K562 (cell line): ENCODE results near the gene TSR3. TPM values are rescaled to one million over a fixed set of nuclear protein-coding genes. Genes with fewer than 3 reads are reported as not detected.
A peak's percentile ranks its signal among the peaks of the same experiment; 100 is the strongest.

Experiments used
- BRD9 ChIP-seq: fragments of 450-650 bp; IDR thresholded peaks from 2 replicates; pipeline ENCODE4 v1.6.1; 2018; ENCODE audit warnings: low read depth; ENCODE audit not compliant: partially characterized antibody
- CREB1 ChIP-seq, 2 experiments: sonication (generic) in 1 of 2; formaldehyde crosslinking in 1 of 2; IDR thresholded peaks; 2 replicates each; pipeline versions ENCODE4 v1.6.1 to v1.8.0; 2012 to 2022; ENCODE audit warnings: inconsistent platforms in 1 of 2, mild to moderate bottlenecking in 1 of 2, missing genetic modification reagents in 1 of 2, moderate library complexity in 1 of 2
- CTBP1 ChIP-seq: fragments of 450-650 bp; IDR thresholded peaks from 2 replicates; pipeline ENCODE4 v1.6.1; 2016; ENCODE audit warnings: borderline replicate concordance
- DDX20 ChIP-seq: fragments of 450-650 bp; IDR thresholded peaks from 2 replicates; pipeline ENCODE4 v1.6.1; 2016; ENCODE audit warnings: missing genetic modification characterization, low read depth, mild to moderate bottlenecking, missing compliant biosample characterization, moderate library complexity
- EP400 ChIP-seq: fragments of 450-650 bp; IDR thresholded peaks from 2 replicates; pipeline ENCODE4 v1.6.1; 2017; ENCODE audit warnings: antibody characterized with exemption, mild to moderate bottlenecking, moderate library complexity
- HDAC3 ChIP-seq: fragments of 450-650 bp; IDR thresholded peaks from 2 replicates; pipeline ENCODE4 v1.6.1; 2018; ENCODE audit warnings: borderline replicate concordance, mild to moderate bottlenecking, moderate library complexity; ENCODE audit not compliant: partially characterized antibody
- KDM1A ChIP-seq, 2 experiments: fragments of 450-650 bp; IDR thresholded peaks; 2 replicates each; pipeline ENCODE4 v1.6.1; 2016; ENCODE audit warnings: mild to moderate bottlenecking in 2 of 2
- LARP7 ChIP-seq: fragments of 450-650 bp; IDR thresholded peaks from 2 replicates; pipeline ENCODE4 v1.6.1; 2016
- NFIC ChIP-seq: fragments of 450-650 bp; IDR thresholded peaks from 2 replicates; pipeline ENCODE4 v1.6.1; 2017; ENCODE audit warnings: mild to moderate bottlenecking, inconsistent platforms
- RBM25 ChIP-seq: fragments of 200-400 bp; formaldehyde crosslinking; IDR thresholded peaks from 2 replicates; pipeline ENCODE4 v1.6.1; 2018; ENCODE audit warnings: low read length, low read depth, moderate library complexity; ENCODE audit not compliant: severe bottlenecking
- RNF2 ChIP-seq: sonication (generic); IDR thresholded peaks from 2 replicates; pipeline ENCODE4 v1.6.1; 2016
- TCF7 ChIP-seq: sonication (generic); IDR thresholded peaks from 2 replicates; pipeline ENCODE4 v1.6.1; 2016; ENCODE audit warnings: antibody characterized with exemption, borderline replicate concordance
- TEAD2 ChIP-seq: fragments of 450-650 bp; IDR thresholded peaks from 2 replicates; pipeline ENCODE4 v1.6.1; 2016; ENCODE audit warnings: missing genetic modification characterization, control low read depth, missing compliant biosample characterization
- ZBTB8A ChIP-seq: fragments of 450-650 bp; IDR thresholded peaks from 2 replicates; pipeline ENCODE4 v1.6.1; 2018; ENCODE audit warnings: mild to moderate bottlenecking, moderate library complexity; ENCODE audit not compliant: partially characterized antibody
- ZFP36 ChIP-seq: fragments of 150-350 bp; IDR thresholded peaks from 2 replicates; pipeline ENCODE4 v1.6.1; 2018; ENCODE audit warnings: low read length, low read depth; ENCODE audit not compliant: partially characterized antibody
- ZNF121 ChIP-seq: sonication (generic); formaldehyde crosslinking; conservative IDR thresholded peaks from 2 replicates; pipeline ENCODE4 v1.8.0; 2022; ENCODE audit warnings: missing genetic modification reagents
- ZNF436 ChIP-seq: fragments of 250-450, 450-650 bp; sonication (Bioruptor Pico); formaldehyde crosslinking; IDR thresholded peaks from 2 replicates; pipeline ENCODE4 v1.7.0; 2020; ENCODE audit warnings: mild to moderate bottlenecking
- ZNF764 ChIP-seq: fragments of 250-450 bp; sonication (Bioruptor Pico); IDR thresholded peaks from 2 replicates; pipeline ENCODE4 v1.4.0; 2020; ENCODE audit warnings: low read depth, mild to moderate bottlenecking, moderate library complexity
- polyA plus RNA-seq, 8 experiments: library from polyadenylated mRNA; depleted of rRNA in 4 of 8; stranded (reverse) in 5 of 8; unstranded in 3 of 8; fragments of >200 nt; fragmentation: Nextera tagmentation in 2 of 8; fragmentation: Illumina TruSeq in 1 of 8; extraction: Ambion mirVana in 2 of 8; extraction: Trizol in 1 of 8; gene quantifications; 2 replicates each; pipeline versions ENCODE4 v1.2.1 to v1.2.3, GENCODE V29; 2011 to 2014; ENCODE audit warnings: inconsistent platforms in 1 of 8, missing spikeins in 1 of 8
- total RNA-seq, 7 experiments: library from RNA; depleted of rRNA in 6 of 7; stranded (reverse); fragments of >200 nt in 6 of 7; fragmentation: Illumina TruSeq in 2 of 7; extraction: Trizol in 2 of 7; gene quantifications; 2 replicates each; pipeline versions ENCODE4 v1.2.1 to v1.2.3, GENCODE V29; 2011 to 2021; ENCODE audit warnings: low replicate concordance in 1 of 7
- TF ChIP-seq, protein P1 (sequence below): fragments of 250-450 bp; sonication (Bioruptor Pico); IDR thresholded peaks from 2 replicates; pipeline ENCODE4 v1.5.1; 2021; ENCODE audit warnings: mild to moderate bottlenecking
- TF ChIP-seq, protein P2 (sequence below): sonication (generic); formaldehyde crosslinking; IDR thresholded peaks from 2 replicates; pipeline ENCODE4 v1.8.0; 2022; ENCODE audit warnings: missing genetic modification reagents, mild to moderate bottlenecking, borderline replicate concordance
- TF ChIP-seq, protein P3 (sequence below): fragments of 150-350 bp; conservative IDR thresholded peaks from 2 replicates; pipeline ENCODE4 v1.6.1; 2014; ENCODE audit warnings: low read length
- TF ChIP-seq, protein P4 (sequence below): IDR thresholded peaks from 3 replicates; pipeline ENCODE4 v1.6.1; 2011; ENCODE audit warnings: borderline replicate concordance, mild to moderate bottlenecking; ENCODE audit not compliant: insufficient read length, insufficient read depth

TSR3 gene
- total and polyA plus RNA-seq, 9 of the 15 experiments (the other 6 are each of a cell fraction or from before 2014, with no cell fraction given): 1.5 to 74.8 (median 16.5) TPM

DNA sequence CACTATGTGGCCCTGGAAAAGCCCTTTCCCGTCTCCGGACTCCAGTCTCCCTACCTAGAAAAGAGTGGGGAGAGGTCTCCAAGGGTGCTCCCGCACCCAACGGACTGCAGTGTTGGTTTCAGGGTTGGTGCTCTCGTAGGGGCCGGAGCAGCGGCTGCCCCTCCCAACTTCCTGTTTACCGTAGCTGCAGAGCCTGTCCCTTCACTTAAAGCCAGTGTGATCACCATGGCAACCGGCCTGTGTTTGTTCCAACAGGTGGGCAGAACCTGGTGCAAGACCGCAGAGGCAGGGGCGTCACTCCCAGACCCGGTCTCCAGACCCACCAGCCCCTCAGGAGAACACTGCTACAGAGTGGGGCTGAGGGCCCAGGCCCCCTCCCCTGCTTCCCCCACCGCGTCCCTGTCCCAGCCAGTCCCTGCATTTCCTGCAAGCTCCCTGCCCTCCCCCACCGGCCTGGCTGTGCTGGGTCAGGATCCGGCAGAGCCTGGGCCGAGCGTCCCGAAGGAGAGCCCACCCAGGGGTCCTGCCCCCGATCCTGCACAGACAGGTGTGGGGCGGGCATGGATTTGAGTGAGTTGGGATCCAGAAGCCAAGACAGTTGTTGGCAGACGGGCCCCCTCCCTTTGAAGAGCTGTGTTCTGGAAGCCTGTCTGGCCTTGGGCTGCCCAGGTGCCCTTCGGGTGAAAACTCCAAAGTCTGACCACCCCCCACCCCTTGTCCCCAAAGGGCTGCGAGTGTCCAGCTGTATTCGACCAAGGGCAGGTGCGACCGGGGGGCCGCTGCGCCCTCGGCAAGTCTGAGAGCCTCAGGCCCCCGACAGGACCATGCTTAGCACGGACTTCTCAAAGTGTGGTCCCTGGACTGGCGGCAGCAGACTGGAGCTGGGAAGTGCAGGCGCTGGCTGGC lies 19.7 kb downstream of the TSR3 start (continued):
- TF ChIP-seq NFIC (no peak), BRD9 (no peak), HDAC3 (no peak), DDX20 (tag) (no peak), ZNF121 (CRISPR knock-in tag) (no peak), TCF7 (no peak), ZNF764 (no peak), RBM25 (no peak), EP400 (no peak; the same call in 1 of the 2 replicates), TEAD2 (tag) (no peak), KDM1A (IDR thresholded peaks at IDR 0.05) (no peak), RNF2 (peak; percentile 18; the same call in 1 of the 2 replicates), ZNF436 (CRISPR knock-in tag) (no peak), ZBTB8A (no peak), CREB1 (IDR thresholded peaks at IDR 0.05) (no peak), CREB1 (CRISPR knock-in tag; IDR thresholded peaks at IDR 0.05) (0 out of 2 replicates have a peak, but pooled peaks have one; percentile 18), ZFP36 (no peak), LARP7 (no peak), CTBP1 (0 out of 2 replicates have a peak, but pooled peaks have one; percentile 15)
- TF ChIP-seq, protein P1, sequence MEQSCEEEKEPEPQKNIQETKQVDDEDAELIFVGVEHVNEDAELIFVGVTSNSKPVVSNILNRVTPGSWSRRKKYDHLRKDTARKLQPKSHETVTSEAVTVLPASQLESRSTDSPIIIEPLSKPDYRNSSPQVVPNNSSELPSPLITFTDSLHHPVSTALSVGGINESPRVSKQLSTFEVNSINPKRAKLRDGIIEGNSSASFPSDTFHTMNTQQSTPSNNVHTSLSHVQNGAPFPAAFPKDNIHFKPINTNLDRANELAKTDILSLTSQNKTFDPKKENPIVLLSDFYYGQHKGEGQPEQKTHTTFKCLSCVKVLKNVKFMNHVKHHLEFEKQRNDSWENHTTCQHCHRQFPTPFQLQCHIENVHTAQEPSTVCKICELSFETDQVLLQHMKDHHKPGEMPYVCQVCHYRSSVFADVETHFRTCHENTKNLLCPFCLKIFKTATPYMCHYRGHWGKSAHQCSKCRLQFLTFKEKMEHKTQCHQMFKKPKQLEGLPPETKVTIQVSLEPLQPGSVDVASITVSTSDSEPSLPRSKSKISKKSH: no peak
- TF ChIP-seq, protein P2, sequence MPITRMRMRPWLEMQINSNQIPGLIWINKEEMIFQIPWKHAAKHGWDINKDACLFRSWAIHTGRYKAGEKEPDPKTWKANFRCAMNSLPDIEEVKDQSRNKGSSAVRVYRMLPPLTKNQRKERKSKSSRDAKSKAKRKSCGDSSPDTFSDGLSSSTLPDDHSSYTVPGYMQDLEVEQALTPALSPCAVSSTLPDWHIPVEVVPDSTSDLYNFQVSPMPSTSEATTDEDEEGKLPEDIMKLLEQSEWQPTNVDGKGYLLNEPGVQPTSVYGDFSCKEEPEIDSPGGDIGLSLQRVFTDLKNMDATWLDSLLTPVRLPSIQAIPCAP: no peak
- TF ChIP-seq, protein P3, sequence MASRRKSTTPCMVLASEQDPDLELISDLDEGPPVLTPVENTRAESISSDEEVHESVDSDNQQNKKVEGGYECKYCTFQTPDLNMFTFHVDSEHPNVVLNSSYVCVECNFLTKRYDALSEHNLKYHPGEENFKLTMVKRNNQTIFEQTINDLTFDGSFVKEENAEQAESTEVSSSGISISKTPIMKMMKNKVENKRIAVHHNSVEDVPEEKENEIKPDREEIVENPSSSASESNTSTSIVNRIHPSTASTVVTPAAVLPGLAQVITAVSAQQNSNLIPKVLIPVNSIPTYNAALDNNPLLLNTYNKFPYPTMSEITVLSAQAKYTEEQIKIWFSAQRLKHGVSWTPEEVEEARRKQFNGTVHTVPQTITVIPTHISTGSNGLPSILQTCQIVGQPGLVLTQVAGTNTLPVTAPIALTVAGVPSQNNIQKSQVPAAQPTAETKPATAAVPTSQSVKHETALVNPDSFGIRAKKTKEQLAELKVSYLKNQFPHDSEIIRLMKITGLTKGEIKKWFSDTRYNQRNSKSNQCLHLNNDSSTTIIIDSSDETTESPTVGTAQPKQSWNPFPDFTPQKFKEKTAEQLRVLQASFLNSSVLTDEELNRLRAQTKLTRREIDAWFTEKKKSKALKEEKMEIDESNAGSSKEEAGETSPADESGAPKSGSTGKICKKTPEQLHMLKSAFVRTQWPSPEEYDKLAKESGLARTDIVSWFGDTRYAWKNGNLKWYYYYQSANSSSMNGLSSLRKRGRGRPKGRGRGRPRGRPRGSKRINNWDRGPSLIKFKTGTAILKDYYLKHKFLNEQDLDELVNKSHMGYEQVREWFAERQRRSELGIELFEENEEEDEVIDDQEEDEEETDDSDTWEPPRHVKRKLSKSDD: no peak
- TF ChIP-seq, protein P4, sequence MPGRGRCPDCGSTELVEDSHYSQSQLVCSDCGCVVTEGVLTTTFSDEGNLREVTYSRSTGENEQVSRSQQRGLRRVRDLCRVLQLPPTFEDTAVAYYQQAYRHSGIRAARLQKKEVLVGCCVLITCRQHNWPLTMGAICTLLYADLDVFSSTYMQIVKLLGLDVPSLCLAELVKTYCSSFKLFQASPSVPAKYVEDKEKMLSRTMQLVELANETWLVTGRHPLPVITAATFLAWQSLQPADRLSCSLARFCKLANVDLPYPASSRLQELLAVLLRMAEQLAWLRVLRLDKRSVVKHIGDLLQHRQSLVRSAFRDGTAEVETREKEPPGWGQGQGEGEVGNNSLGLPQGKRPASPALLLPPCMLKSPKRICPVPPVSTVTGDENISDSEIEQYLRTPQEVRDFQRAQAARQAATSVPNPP: no peak
